ENCODE measurements around the gene EPS8L1. TPM values are rescaled to one million over a fixed set of nuclear protein-coding genes. Genes with fewer than 3 reads are reported as not detected.

The EPS8L1 gene
- total RNA-seq, 1 donor from 2014 or later, result 180 TPM

DNA sequence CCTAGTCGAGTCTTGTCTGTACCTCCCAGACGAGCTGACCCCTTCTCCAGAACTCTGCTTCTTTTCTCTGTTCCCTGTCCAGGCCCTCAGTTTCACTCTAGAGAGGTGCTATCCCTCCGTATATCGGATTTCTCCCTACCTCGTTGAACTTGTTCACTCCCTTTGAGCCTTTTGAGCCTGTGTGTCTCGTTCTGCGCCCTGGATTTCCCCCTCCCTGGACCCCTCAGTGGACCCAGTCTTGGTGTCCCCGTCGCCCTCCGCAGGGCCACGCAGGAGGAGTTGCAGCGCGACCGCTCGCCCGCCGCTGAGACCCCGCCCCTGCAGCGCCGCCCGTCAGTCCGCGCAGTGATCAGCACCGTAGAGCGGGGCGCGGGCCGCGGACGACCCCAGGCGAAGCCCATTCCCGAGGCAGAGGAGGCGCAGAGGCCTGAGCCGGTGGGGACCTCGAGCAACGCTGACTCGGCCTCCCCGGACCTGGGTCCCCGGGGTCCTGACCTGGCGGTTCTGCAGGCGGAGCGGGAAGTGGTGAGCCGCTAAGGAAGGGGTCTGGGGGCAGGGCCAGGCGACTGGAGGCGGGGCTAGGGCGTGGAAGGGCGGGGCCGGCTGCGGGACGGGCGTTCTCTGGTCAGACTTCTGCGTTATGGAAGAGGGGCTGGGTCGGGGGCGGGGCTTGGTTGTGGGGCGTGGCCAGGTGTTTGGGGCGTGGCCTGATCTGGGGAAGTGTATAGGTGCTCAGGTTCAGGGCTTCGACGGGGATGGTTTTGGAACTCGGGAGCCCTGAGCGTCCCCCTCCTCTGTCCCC, 5.5 kb downstream of the EPS8L1 start:
- intact Hi-C loops (cut with DNase I), result no loop called here
- Histone ChIP-seq H3K27ac (no peak overlapping the region), H3K4me1 (peaks cover 28% of the 10 kb centered on the region), H3K4me3 (peak overlapping the region; percentile 40 to 48), H3K36me3 (no peaks in the 10 kb centered on the region), H3K9me3 (no peaks in the 10 kb centered on the region), H3K27me3 (peaks cover 13% of the 10 kb centered on the region)
- no peak for DNase-seq (ENCODE audit: extremely low spot score in 2 of 2)
- TF ChIP-seq POLR2AphosphoS5 (IDR thresholded peaks at IDR 0.05; ENCODE audit: insufficient read depth in 1 of 2, low read depth in 1 of 2) (peak in 1 of 2 donors; percentile 18), POLR2A (IDR thresholded peaks at IDR 0.05) (no peak)
- TF ChIP-seq, protein P1, sequence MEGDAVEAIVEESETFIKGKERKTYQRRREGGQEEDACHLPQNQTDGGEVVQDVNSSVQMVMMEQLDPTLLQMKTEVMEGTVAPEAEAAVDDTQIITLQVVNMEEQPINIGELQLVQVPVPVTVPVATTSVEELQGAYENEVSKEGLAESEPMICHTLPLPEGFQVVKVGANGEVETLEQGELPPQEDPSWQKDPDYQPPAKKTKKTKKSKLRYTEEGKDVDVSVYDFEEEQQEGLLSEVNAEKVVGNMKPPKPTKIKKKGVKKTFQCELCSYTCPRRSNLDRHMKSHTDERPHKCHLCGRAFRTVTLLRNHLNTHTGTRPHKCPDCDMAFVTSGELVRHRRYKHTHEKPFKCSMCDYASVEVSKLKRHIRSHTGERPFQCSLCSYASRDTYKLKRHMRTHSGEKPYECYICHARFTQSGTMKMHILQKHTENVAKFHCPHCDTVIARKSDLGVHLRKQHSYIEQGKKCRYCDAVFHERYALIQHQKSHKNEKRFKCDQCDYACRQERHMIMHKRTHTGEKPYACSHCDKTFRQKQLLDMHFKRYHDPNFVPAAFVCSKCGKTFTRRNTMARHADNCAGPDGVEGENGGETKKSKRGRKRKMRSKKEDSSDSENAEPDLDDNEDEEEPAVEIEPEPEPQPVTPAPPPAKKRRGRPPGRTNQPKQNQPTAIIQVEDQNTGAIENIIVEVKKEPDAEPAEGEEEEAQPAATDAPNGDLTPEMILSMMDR (IDR thresholded peaks at IDR 0.05), result no peak

DNA sequence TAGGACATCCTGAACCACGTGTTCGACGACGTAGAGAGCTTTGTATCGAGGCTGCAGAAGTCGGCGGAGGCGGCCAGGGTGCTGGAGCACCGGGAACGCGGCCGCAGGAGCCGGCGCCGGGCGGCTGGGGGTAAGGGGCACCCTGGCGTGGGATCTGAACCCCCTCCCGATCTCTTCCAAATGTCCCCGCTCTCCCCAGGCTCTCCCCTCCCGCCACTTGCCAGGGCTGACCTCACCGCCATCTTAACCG, 6.0 kb downstream of the EPS8L1 start:
- DNase-seq (ENCODE audit: extremely low spot score in 2 of 2), result no peak
- Histone ChIP-seq H3K36me3 (no peaks in the 10 kb centered on the region), H3K4me3 (peak overlapping the region; percentile 40 to 48), H3K27ac (no peak overlapping the region), H3K9me3 (no peaks in the 10 kb centered on the region), H3K27me3 (peaks cover 13% of the 10 kb centered on the region), H3K4me1 (peaks cover 33% of the 10 kb centered on the region)
- TF ChIP-seq POLR2A (IDR thresholded peaks at IDR 0.05) (no peak), POLR2AphosphoS5 (IDR thresholded peaks at IDR 0.05; ENCODE audit: insufficient read depth in 1 of 2, low read depth in 1 of 2) (no peak)
- TF ChIP-seq, protein P1 (IDR thresholded peaks at IDR 0.05), result no peak
- intact Hi-C loops (cut with DNase I), result no loop called here

DNA sequence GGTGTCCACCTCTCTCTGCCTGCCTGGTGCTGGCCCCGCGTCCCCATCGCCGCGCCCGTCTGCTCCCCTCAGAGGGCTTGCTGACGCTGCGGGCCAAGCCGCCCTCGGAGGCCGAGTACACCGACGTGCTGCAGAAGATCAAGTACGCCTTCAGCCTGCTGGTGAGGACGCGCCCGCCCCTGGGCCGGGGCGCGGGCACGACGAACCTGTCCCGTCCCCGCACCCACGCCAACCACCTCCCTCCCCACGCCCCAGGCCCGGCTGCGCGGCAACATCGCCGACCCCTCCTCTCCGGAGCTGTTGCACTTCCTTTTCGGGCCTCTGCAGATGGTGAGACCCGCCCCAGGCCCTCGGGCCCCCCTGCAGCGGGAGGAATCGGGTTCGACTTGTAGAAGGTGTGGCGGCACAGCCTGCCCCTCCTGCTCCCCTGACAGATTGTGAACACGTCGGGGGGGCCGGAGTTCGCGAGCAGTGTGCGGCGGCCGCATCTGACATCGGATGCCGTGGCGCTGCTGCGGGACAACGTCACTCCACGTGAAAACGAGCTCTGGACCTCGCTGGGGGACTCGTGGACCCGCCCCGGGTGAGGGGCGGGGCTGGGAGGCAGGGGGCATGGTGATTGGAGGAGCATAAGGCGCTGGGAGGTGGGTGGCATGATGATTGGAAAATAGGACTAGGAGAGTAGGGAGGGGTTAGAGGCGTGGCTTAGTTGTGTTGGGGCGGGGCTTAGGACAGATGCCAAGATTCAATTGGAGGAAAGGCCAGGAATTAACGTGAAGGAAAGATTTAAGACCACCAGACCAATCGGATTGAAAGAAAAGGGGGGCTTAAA, 6.6 kb downstream of the EPS8L1 start:
- Histone ChIP-seq H3K4me1 (peaks cover 39% of the 10 kb centered on the region), H3K27me3 (peaks cover 13% of the 10 kb centered on the region), H3K9me3 (no peaks in the 10 kb centered on the region), H3K4me3 (peak overlapping the region; percentile 40 to 48), H3K36me3 (no peaks in the 10 kb centered on the region), H3K27ac (no peak overlapping the region)
- TF ChIP-seq, protein P1 (IDR thresholded peaks at IDR 0.05), result no peak
- TF ChIP-seq POLR2A (IDR thresholded peaks at IDR 0.05) (no peak), POLR2AphosphoS5 (IDR thresholded peaks at IDR 0.05; ENCODE audit: insufficient read depth in 1 of 2, low read depth in 1 of 2) (no peak)
- intact Hi-C loops (cut with DNase I), result no loop called here
- DNase-seq (ENCODE audit: extremely low spot score in 2 of 2), result no peak

- intact Hi-C loops (cut with DNase I), result no loop called here
- H3K4me1 ChIP-seq, result peaks cover 49% of the 10 kb centered on the region
Observed at GRCh38 chr19:55083004-55083850, 7.6 kb downstream of the EPS8L1 start.

More at GRCh38 chr19:55083004-55083850, 7.6 kb downstream of the EPS8L1 start:
- no peak overlapping the region for H3K27ac ChIP-seq
- H3K27me3 ChIP-seq, result peaks cover 13% of the 10 kb centered on the region
- no peak for DNase-seq (ENCODE audit: extremely low spot score in 2 of 2)
- no peak overlapping the region for H3K4me3 ChIP-seq
- no peaks in the 10 kb centered on the region for H3K9me3 ChIP-seq
- TF ChIP-seq POLR2AphosphoS5 (IDR thresholded peaks at IDR 0.05; ENCODE audit: insufficient read depth in 1 of 2, low read depth in 1 of 2) (no peak), POLR2A (IDR thresholded peaks at IDR 0.05) (no peak)
- TF ChIP-seq, protein P1 (IDR thresholded peaks at IDR 0.05), result no peak
- no peaks in the 10 kb centered on the region for H3K36me3 ChIP-seq
